GM21528 (cell line): ENCODE data around the gene PTPRO.
"Not testable (repeated sequence)": the region's sequence is repeated elsewhere in the genome, so short reads cannot be mapped to it uniquely, and the experiment has no call there.

ENCODE experiments used
- ATAC-seq: cut with Tn5 transposase; IDR thresholded peaks from one replicate; pipeline ENCODE4 v1.9.1; 2021; ENCODE audit warnings: mild to moderate bottlenecking, moderate library complexity; ENCODE audit not compliant: unreplicated experiment, low FRiP score

PTPRO gene

DNA sequence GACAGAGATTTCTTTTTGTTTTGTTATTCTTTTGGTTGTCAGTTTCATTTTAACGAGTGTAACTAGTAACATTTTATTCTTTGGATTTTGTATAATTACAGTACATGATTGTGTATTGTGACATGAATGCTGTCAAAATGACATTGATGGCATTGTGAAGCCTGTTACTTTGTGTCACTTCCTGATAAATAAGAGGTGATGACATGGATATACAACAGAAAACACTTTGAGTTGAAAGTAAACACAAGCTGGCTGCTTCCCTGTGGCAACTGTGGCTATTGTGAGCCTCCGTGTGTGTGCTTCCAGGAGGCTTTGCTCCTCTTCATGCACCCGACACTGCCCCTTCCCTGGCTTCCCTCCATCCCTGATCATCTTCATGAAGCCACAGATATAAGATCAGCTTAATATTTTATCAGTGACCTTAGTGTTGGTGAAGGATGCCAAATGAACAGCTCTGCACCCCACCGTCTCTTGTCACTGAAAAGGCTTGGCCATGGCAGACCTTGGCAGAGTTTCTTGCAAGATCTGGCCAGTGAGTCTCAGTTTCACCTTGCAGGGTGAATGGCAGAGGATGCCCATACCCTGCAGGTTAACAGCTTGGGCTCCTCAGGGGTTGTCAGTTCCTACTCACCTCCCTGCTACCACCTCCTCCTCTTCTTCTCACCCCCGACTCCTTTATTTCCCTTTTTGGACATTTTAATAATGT is 275.0 kb downstream of the PTPRO start:
- no peak for ATAC-seq

- ATAC-seq = no peak
Observed at GRCh38 chr12:15599266-15600037, 277.1 kb downstream of the PTPRO start.

DNA sequence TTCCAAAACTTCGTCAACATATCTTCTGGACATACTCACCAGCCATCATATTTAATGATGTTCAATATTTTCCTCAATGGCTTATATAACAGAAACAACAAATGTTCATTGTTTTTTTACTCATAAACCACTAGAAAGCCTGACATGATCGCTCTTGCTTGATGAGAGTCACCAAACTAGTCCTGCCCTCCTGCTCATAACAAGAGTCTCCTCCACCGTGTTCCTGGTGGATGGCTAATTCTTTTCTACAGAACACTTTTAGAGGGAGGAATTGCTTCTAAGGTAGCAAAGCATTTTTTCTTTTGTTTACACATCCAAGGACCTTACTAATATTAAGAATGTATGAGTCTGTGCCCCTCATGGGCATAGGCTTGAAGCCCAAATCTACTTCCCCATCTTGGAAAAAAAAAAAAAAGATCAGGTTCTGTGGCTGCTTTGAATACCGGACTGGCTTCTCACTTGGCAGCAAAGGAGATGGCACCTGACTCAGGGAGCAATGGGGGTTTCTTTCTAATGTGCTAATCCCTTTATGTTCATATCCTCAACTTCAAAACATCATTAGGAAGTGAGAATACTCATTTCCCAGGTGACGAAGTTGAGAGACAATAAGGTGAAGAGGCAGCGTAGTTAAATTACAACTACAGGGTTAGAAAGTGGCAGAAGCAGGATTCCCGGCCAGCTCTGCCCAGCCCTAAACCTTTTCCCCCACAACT is 278.1 kb downstream of the PTPRO start:
- ATAC-seq = no peak

DNA sequence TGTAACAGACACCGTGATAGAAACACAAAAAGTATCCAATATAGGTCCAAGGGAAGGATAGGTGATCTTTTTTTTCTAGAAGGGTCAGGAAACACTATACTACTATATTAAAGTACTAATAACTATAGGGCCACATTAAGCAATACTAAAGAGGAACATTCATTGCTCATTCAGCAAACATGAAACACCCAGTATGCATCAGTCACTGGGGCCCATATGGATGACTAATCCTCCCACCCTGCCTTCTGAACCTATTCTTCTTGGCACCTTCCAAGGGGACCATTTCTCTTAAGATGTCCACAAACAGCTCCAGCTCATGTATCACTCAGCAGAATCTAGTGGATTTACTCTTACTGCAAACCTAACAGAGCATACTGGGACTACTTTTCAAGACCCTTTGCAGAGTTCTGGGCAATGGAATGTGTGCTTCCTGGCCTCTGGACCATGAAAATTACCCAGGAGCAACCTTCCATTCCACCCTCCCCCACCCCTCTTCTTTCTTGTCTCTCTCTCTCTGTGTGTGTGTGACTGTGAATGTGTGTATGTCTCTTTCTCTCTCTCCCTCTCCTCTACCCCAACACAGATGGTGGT is 279.0 kb downstream of the PTPRO start:
- ATAC-seq = no peak

DNA sequence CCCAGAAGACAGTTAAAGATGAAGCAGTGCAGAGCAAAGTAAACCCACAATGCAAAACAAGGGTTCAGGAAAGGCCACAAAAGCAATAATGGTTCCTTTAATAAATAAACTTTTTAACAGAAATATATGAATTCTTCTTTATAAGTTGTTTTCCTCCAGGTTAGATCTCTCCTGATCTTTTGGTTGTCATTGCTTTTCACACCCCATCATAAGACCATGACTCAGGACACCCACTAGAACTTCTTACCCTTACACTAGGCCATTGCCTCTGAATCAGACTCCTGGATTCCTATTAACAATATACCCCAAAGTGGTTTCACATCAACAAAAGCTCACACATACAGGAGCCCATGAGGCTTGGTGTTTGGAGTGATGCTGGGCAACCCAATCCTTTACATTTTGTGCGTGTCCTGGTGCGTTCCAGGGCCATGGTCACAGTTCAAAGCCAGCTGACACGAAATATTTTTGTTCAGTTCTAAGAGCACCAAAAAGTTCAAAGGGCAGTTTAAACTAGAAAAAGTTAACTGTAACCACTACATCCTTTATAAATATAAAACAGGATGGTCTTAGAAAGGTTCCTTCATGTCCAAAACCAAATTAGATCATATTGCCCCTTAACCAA is 279.9 kb downstream of the PTPRO start:
- ATAC-seq = no peak

- ATAC-seq = no peak
Observed at GRCh38 chr12:15603474-15604085, 281.3 kb downstream of the PTPRO start.

- no peak for ATAC-seq
Observed at GRCh38 chr12:15605881-15606590, 283.7 kb downstream of the PTPRO start.

DNA sequence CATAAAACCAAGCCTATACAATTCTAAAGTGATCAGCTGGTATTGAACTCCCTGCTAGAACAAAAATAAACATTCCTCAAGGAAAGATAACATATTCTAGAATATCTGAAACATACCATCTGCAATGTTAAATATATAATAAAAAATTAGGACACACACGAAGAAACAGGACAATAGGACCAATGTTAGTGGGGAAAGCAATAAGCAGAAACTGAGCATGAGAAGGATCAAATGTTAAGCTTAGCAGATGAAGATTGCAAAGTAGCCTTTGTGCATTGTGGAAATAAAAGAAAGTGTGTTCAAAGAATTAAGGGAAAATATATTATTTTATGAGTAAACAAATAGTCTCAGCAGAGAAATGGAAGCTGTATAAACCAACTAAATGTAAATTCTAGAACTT is 286.1 kb downstream of the PTPRO start:
- no peak for ATAC-seq

GRCh38 chr12:15608941-15609340 is 286.6 kb downstream of the PTPRO start:
- no peak for ATAC-seq

DNA sequence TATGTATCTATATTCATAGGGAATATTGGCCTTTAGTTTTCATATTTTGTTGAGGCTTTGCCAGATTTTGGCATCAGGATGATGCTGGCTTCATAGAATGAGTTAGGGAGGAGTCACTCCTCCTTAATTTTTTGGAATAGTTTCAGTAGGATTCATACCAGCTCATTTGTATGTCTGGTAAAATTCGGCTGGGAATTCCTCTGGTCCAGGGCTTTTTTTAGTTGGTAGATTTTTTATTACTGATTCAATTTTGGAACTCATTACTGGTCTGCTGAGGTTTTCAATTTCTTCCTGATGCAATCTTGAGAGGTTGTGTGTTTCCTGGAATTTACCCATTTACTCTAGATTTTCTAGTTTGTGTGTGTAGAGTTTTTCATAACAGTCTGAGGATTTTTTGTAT is 291.7 kb downstream of the PTPRO start:
- no peak for ATAC-seq

DNA sequence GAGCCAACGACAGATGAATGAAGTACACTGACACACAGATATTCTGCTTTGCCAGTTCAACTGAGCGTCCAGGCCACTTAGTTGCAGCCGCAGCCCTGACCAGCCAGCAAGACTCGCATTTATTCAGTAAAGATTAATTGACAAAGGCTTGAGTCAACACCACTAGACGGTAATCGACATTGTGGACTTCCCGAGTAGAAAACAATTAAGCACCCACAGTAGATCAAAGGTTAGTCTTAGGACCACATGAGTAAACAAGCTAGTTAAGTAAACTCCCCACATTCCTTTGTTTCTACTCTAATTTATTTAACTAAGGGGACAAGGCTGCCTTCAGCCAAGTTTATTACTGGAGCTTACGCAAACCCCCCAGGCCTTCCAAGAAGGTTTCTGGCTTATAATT is 294.2 kb downstream of the PTPRO start:
- ATAC-seq = not testable (repeated sequence)

- ATAC-seq = no peak
Observed at GRCh38 chr12:15620741-15621539, 298.6 kb downstream of the PTPRO start.

GRCh38 chr12:15625075-15625474 is 302.8 kb downstream of the PTPRO start:
- no peak for ATAC-seq

GRCh38 chr12:15627995-15628945 is 306.0 kb downstream of the PTPRO start:
- ATAC-seq = no peak

GRCh38 chr12:15629108-15629507 is 306.8 kb downstream of the PTPRO start:
- no peak for ATAC-seq

- no peak for ATAC-seq
Observed at GRCh38 chr12:15629761-15630160, 307.5 kb downstream of the PTPRO start.

- ATAC-seq = no peak
Observed at GRCh38 chr12:15631007-15631715, 308.9 kb downstream of the PTPRO start.
